Activated CD4-positive, CD25-positive, alpha-beta regulatory T cell treated with anti-CD3 and anti-CD28 coated beads, Interleukin-2, amount 50 U/mL, for 16 hours (primary cell): ENCODE measurements around the gene CSMD2.

Source experiments
- DNase-seq: peaks from one replicate; pipeline ENCODE4 v3.0.0-alpha.2; 2020; ENCODE audit warnings: low read depth, low spot score

Gene CSMD2

DNA sequence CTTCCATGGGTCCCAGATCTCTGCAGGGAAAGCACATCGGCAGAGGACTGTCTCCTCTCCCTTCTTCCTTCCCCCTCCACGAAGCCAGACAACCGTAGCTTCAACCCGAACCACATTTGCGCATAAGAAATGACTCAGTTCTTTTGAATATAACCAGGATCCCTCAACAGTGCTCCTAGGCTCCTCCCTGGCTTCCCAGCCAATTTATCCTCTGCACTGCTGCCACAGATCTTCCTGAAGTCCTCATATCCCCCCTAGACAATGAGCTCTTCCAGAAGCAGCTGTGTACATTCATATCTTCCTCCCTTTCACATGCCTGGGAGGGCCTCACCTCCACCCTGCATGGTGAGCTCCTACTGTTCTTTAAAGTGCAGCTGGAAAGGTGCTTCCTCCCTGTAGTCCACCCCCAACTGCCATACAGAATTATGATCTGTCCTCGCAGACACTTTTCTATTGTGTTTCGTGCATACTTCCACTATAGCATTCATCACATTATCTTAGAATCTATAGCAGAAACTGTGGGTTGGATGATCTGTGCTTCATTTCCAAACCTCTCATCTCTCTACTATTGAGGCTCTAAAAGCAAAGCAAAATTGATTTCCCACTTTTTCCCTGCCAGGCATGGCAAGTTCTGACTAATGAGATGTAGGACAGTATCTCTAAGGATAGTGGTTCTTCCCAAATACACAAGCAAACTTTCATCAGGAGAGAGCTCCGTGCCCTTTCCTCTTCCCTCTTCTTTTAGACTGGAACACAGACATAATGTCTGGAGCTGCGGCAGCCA is 480.4 kb downstream of the CSMD2 start:
- DNase-seq, result no peak

DNA sequence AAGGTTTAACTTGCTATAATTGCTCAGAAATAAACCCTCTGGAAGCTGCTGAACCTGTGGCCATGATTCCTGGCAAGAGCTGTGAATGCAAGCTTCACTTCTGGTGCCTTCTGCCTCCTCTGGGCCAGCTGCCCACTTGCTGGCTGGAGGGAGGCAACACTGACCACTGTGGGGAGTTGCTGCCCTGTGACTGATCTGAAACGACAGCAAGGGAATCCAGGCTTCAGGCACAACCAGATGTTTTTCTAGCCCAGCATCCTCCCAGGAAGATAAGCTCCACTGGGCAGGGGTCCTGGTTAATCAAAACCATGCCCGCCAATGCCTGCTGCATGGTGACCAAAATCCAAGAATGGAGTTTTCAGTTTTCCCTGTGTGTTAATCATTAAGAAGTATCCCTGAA is 481.1 kb downstream of the CSMD2 start:
- no peak for DNase-seq

DNA sequence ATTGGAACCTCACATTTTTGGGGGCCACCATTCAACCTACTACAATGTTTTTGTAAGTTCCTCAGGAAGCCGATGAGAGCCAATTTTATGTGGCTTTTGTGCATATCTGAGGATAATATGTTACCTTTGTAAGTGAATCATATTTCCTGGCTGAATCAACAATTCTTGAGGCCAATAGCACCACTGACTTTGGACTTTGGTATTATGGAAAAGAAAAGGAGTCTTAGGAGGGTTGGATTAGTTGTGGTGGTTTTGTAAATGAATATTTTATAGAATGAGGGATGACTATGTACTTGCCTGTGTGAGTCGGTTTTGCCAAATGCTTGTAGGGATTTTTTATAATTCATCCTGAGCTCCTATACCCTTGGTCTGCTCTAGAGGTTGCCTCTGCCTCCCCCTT is 482.7 kb downstream of the CSMD2 start:
- no peak for DNase-seq

DNA sequence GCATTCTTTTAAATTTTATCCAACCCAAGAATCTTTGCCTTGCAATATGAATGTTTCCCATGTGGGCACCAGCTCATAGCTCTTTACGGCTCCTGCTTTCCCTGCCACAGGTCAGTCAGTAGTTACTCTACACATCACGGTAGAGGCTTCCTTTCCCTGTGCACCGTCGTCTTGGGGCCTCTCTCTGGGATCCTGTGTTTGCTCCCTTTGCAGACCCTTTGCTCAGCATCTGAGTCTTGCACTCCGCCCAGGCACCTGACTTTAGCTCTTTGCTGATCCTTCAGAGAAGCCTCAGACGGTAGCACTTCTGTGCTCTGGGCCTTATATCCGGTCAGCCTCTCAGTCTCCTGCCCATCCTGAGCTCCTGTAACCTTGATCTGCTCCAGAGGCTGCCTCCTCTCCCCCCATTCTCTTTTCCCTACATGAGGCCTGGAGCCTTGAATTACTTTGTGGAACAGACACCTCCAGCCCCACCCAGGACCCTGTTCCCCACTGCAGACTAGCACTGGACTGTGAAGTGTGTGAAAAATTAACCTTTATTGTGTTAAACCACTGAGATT is 484.7 kb downstream of the CSMD2 start:
- no peak for DNase-seq

DNA sequence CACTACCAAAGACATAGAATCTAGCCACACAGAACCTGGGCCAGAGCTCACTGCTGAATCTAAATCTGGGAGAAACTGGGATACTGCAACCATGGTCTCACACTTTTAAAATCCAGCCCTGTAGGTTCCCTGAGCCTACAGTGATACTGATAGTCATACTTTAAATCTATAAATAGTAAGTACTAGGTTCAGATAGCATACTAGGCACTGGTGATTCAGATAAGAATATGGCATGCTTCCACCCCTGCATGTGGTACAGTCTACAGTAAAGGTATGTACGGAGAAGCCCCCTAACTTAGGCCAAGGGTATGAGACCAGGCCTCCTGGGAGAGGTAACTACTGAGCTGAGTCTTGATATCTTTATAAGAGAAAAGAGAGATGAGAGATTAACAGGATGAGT is 494.5 kb downstream of the CSMD2 start:
- no peak for DNase-seq

DNA sequence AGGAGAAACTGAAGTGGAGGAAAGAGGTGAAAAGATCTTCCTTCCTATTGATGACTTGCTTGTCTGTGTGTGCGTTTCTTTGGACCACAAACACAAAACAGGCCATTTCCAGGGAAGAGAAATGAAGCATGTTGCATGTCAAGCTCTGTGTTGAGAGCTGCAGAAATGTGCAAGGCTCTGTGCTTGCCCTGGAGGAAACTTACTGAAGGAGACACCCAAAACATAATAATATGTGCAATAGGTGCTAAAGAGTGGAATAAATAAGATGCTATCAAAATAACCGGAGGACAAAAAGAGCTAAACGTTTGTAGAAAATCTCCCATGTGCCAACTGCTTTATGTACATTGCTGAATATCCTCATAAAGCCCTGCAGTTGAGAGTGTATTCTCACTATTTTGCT is 496.3 kb downstream of the CSMD2 start:
- DNase-seq, result no peak

DNA sequence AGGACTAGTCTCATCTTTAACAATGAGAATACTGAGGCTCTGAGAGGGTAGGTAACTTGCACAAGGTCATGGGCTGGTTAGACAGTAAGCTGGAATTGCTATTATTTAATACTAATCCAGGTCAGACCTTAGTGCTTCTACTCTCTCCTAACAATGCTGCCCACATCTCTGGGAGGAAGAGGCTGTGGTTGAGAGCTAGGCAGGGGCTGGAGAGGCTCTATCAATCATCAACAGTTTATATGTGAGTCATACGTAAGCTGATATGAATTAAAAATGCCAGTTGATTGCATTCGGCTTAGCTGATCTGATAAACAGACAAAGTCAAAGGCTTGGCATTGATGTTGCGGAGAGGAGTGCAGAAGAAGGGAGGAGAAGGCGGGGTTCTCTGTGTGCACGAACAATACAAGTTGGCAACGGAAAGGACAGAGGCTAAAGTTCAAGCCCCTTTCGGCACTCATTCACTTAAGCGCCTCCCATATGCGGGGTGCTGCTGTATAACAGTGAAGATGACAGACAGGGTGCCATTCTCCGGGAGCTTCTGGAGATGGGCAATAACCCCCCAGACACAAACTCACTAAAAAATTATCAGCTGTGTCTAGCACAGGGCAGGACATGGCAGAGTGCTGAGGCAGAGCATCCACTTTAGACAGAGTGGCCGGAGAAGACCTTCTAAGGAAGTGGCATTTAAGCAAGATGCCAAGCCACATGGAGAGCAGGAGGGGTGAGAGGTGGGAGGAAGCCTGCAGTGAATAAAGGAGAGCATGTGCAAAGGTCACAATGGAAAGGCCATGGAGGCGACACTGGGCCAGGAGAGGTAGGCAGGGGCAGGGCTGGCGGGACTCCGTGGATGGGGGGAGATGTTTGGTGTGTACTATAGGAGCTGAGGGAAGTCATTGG is 497.4 kb downstream of the CSMD2 start:
- no peak for DNase-seq

DNA sequence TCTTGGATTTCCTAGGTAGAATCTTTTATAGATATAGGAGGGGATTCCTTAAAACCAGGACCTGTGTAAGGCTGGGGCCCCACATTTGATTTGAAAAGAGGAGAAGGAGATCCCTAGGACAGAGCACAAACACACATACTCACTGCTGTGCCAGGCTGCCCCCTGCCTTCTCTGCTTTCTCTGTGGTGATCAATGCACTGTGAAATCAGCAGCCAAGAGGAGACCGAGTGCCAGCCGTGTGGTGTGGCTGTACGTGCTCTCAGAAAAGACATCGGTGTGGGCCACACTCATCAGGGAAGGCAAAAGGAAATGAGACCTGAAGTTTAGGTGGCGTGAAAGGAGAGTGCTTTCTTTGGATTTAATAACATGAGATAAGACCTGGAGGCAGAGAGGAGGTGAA is 498.4 kb downstream of the CSMD2 start:
- DNase-seq, result no peak

DNA sequence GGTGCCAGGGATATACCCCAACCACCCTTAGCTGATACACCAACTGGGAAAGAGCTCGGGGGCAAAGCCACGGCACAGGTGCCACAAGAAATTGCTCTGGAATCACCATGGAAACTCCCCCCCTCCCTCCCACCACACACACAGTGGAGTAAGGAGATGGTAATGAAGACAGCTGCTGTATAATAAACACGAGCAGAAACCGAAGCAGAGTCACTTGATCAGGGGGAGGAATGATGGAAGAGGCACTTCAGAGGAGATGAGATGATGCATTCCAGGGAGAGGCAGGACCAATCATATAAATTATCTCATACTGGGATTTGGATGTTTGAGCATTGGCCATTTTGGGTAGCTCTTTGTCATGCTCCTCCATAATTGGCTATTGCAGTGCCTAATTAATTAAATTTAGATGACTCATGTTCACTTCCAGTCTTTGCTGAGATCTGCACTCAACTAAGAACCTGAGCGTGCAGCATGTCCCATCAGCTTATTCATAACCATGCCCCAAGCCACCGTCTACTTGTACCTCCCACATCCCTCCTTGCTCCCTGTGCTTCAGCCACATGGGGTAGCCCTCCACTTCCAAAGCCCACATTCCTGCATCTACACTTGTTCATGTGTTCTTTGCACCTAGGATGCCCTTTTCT is 503.1 kb downstream of the CSMD2 start:
- DNase-seq, result no peak

DNA sequence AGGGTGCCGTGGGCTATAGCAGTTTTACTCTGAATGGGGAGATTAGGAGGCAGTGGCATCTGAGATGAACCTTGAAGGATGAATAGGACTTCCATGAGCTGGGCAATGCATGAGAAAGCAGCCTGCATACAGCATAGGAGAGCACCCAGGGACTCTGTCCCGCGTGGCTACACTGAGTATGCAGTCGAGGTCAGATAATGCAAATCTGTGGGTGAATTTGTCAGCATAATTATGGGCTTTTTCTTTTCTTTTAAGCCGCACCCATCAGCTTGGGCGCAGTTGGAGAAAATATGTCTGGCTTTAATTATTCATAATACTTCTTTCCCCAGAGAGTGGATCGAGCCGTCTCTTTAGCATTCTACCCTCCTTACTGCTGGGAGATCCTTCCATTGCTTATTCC is 504.1 kb downstream of the CSMD2 start:
- DNase-seq, result no peak

DNA sequence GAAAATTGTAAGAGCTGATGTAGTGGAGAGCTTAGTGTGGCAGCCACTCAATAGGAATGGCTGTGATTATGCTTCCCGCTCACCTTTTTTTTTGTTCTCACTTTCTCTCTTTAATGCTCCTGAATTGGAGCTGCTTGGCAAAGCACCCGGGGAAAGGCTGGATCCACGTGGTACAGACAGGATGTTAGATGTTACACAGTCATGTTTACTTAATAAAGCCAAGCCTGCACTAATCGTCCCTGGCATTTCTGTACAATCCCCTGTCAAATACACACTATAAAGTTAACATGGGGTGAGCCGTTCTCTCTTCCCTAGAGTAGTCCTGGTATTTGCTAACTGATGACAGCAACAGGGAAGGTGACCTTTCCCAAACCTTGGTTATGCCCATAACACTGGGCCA is 504.8 kb downstream of the CSMD2 start:
- DNase-seq, result no peak

DNA sequence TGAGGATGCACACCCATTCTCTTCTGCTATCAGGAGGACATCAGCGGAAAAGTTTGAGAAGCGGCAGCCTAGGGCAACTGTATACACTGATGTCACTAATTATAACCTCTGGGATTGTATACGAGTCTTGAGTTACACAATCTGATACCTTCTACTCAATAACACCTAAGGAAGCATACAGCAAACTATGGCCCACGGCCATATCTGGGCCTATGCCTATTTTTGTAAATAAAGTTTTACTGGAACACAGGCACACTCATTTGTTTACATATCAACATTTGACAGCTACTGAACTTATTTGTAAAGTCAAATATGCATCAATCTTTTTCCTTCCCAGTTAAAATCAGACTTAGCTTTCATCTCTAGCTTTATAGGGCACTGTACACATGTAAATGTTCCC is 505.4 kb downstream of the CSMD2 start:
- no peak for DNase-seq

DNA sequence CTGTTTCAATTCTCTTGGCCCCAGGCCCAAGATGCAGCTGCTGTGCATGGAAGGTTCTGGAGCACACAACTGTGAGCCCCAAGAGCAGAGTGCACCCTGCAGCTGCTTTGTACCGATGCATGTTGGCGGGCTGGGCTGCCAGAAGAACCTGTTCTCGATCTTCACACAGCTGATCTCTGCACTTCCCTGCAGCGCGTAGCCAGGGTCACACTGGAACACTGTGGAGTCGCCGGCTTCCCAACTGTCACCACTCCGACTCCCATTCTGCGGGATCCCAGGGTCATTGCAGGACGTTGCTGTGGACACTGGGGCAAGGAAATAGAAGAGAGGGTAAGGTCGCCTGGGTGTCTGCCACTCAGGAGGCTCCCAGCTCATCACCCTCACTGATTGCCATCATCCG is 507.2 kb downstream of the CSMD2 start:
- DNase-seq, result no peak

DNA sequence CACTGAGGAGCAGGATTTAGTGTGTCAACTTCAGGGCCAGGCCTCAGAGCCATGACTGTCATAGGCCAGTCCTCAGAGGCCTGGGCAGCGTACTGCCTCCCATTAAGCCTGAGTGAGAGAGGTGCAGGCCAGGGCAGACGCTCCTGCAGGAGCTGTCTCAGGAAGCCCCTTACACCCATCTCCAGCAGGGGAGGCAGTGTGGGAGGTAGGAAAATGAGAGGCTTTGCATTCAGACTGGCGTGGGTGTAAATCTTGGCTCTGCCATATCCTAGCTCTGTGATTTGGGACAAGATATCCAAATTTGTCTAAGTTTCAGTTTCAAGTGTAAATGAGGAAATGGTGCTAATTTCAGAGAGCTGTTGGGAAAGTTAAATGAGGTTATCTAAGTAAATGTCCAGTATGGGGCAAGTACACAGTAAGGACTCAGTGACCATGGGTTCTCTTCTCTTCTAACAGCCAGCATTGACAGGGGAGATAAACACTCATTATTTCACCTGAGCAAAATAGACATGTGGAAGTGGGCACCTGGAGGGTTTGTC is 508.5 kb downstream of the CSMD2 start:
- no peak for DNase-seq

DNA sequence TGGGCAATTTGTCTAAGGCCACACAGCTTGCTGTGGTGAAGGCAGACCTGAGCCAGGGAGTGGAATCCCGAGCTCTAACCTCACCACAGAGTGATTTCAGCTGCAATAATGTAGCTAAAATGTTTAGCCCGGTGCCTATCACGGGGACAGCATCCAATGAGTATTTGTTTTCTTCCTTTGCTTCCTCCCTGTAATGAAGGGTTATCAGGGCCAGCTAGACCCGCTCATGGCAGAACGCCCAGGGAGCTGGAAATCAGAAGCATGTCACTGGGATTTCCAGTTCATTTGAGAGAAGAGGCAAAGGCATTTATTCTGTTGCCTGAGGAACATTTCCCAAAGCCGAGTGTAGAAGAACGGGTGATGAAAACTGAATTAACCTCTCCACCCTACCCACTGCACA is 509.5 kb downstream of the CSMD2 start:
- no peak for DNase-seq

DNA sequence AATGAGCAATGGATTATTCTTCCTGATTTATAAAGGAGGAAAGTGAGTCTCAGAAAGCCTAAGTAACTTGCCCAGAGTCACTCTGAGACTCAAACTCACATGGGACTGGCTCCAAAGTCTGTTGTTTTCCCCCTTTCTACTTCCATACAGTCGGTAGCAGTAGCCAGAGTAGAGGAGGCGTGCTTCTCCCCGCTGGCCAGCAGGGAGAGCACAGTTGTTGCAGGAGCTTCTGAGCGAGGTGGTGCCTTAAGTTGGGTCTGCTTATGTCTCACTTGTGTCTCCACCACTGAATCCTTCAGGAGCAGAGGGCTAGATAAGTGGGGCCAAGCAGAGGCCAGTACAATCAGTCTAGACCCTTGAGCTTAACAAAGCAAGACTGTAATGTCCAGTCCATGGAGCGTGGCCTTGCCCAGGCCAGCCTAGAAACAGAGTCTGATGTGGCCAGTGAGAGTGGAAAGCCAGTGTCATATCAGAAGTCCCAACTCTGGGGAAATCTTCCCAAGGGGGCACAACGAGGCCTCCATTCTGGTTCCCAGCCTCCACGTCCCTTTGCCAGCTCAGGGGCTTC is 510.7 kb downstream of the CSMD2 start:
- no peak for DNase-seq

DNA sequence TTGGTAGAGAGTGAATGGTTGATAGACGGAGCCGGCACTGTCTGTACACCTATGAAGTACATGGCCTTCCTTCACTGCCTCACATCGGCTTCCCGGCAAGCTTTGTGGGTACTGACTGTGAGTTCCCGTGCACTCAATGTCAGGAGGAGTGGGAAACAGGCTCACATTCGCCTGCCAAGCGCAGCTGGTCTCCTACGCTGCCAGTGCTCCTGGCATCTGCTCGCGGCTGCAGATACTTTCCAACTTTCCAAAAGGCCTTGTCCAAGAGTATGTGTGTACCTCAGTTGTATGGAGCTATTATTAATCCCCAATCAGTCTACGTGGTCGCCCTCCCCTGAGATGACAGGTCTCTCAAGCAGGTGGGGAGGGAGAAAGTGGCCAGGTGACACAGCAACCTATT is 511.8 kb downstream of the CSMD2 start:
- DNase-seq, result no peak

DNA sequence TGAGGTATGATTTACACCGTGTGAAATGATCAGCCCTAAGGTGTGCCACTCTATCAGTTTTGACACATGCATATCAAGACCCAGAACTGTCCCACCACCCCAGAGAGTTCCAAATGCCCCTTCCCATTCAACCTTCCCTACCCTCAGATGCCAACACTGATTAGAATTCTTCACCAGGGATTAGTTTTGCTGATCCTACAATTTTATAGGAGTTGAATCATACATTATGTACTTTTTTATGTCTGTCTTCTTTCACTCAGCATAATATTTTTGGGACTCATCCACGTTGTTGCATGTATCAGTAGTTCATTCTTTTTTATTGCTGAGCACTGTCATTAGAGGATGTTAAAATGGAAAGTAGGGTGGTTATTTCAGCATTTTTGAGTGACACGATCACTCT is 514.3 kb downstream of the CSMD2 start:
- no peak for DNase-seq

DNA sequence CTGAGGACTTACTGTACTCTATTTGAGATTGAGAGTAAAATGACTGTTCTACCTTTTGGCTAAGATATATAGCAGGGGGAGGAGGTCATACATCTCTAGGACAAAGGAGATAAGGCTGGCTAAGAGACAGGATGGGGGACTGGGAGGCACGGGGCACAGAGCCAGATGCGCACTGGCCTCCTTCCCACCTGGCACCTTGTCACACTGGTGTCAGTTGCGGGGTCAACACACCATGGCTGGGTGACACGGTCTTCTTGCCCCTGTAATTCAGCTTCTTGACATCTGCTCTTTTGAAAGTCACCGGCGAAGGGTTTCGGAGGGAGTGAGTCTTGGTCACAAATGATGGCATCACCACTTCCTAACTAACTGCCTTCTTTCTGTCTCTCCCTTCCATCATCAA is 515.3 kb downstream of the CSMD2 start:
- no peak for DNase-seq

DNA sequence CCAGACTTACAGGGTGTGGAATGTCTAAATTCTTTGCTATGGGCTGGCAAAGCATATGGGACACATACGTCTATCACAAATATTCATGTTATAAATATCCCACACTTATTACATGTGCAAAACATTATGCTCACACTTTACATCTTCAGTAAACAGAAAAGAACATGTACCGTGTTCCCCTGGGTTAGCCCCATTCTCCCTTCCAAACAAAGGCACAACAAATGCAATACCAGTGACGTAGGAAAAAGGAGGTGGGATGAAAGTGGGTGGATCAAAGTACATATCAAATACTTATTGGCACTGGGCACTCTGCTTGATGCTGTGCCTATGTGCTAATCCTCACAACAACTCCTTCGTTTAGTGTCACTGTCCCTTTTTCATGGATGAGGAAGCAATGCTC is 521.8 kb downstream of the CSMD2 start:
- no peak for DNase-seq

DNA sequence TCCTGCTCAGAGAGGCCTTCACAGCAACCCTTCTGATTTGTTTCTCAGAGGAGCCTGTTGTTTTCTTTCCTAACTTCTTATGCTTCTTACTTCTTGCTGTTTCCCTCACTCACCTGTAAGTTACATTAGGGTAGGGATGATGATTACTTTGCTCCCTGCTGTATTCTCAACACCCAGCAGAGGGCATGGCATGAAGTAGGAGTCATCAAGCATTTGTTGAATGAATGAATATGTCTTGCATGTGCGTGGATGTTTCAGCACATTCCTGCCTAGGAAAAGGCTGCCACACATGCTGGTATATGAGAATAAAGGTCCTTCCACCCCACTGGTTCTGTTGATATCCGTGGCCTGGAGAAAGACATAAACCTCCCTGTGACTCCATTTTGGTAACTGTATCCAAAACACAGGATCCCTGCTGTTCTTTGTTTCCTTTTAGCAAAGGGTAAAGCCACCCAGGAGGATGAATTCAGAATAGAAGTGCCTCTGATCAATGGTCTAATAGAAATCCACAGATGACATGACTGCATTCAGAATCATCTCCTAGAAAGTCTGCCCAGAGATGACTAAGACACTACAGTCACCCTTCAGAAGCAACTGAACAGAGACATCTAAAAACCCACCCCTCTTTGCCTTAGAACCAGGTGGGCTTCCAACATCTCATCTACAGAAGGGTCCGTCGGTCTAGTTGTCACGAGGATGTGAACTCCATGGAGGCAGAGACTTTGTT is 523.8 kb downstream of the CSMD2 start:
- DNase-seq, result no peak
